SK-MEL-5 (cell line): Measurements from ENCODE around the gene PLEKHG4B. TPM values are rescaled to one million over a fixed set of nuclear protein-coding genes. Genes with fewer than 3 reads are reported as not detected.
"Not testable (repeated sequence)": the region's sequence is repeated elsewhere in the genome, so short reads cannot be mapped to it uniquely, and the experiment has no call there.

ENCODE experiments used
- DNase-seq: peaks from one replicate; pipeline ENCODE4 v3.0.0-alpha.2; 2016; ENCODE audit warnings: low read depth, low spot score
- in situ Hi-C: cut with HindIII; loops from 2 replicates; pipeline ENCODE4 v1.10.0; 2016; ENCODE audit warnings: low sequenced_read_pairs, high pct_unique_total_duplicates, low pct_unique_long_range_greater_than_20kb
- small RNA-seq, 2 experiments: library from RNA; depleted of rRNA; stranded (forward); fragments of <200 nt; gene quantifications; one replicate each; pipeline ENCODE3, GENCODE V24; 2014
- total RNA-seq: library from RNA; depleted of rRNA; stranded (reverse); fragments of >200 nt; shearing (Covaris generic); gene quantifications from 2 replicates; pipeline ENCODE4 v1.2.3, GENCODE V29; 2014; rRNA removed

PLEKHG4B gene
- total RNA-seq, 1 experiment from 2014 or later, result 0.53 TPM

GRCh38 chr5:237931-238330 lies 146.0 kb downstream of the PLEKHG4B start:
- DNase-seq, in situ Hi-C loops: not testable (repeated sequence)

Small RNA genes lying within 50 kb of the gene (small RNA-seq; reads per million reads assigned to genes)
- gene RF00019, result 0 reads per million in 2 experiments

Other genes with a start within 250 kb of the PLEKHG4B start
- not detected in 2 replicates for gene LRRC14B, start 99.3 kb downstream of the PLEKHG4B start, total RNA-seq
- 7.4 and 9.9 TPM in 2 replicates for gene CCDC127, start 126.0 kb downstream of the PLEKHG4B start, total RNA-seq
- 129 and 140 TPM in 2 replicates for gene SDHA, start 126.2 kb downstream of the PLEKHG4B start, total RNA-seq
- 387 and 420 TPM in 2 replicates for gene PDCD6, start 179.5 kb downstream of the PLEKHG4B start, total RNA-seq
- gene AHRR, start 229.5 kb downstream of the PLEKHG4B start, total RNA-seq, result 20.0 and 21.4 TPM in 2 replicates